Effector CD8-positive, alpha-beta T cell (primary cell): ENCODE results near the gene GFPT1.

Experiments
- DNase-seq: peaks from one replicate; lab custom pipeline; 2025; lab: John Stamatoyannopoulos, UW

GFPT1 gene

DNA sequence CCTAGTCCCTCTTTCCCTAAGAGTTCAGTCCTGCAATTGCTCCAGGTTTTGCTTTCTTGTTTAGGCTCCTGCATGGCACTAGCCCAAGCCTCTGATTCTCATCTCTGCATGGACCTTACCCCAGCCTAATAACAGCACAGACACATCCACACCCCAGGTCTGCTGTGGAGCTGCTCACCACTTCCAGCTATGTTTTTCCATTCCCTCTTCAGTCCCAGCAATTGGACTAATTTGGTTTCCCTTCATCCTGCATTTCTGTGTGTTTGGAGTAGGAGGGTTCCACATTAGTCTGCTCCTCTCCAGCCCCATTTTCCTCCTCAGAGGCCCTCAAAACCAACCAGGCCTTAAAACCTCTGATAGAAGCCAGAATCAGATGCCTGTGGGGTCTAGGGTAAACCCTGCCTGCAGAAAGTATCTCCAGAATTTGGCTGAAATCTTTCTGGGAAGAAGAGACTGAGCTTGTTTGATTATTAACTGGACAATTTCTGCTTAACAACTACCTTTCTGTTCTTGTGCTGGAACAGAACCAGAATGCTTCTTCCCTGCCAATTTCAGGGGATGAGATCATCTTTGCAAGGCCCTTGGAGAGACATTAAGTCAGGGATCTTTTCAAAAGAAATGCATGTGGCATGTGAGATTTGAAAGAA is 95.9 kb downstream of the GFPT1 start:
- no peak for DNase-seq

- DNase-seq = no peak
These were observed 98.6 kb downstream of the GFPT1 start for GRCh38 chr2:69288429-69288828.

- DNase-seq = no peak
These were observed 99.5 kb downstream of the GFPT1 start for GRCh38 chr2:69287544-69287943.

GRCh38 chr2:69285379-69285894 is 101.6 kb downstream of the GFPT1 start:
- DNase-seq = no peak

DNA sequence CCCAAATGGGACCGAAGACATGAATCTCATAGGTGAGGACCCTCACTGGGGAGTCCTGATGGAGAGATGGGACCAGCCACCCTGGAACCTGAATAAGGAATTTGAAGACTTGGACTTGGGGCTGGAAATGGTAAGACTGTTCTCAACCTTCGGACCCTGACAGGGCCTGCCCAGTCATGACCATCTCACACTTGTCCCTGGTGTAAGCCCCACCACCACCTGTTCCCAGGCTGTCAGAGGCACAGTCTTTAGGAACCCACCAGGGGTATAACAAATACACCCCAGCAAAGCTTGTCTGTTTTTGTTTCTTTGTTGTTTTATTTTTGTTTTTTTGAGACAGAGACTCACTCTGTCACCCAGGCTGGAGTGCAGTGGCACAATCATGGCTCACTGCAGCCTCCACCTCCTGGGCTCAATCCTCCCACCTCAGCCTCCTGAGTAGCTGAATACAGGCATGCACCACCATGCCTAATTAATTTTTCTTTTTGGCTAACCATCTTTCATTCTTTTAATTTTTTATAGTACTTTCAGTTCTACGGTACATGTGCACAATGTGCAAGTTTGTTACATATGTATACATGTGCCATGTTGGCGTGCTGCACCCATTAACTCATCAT is 106.1 kb downstream of the GFPT1 start:
- DNase-seq = no peak

DNA sequence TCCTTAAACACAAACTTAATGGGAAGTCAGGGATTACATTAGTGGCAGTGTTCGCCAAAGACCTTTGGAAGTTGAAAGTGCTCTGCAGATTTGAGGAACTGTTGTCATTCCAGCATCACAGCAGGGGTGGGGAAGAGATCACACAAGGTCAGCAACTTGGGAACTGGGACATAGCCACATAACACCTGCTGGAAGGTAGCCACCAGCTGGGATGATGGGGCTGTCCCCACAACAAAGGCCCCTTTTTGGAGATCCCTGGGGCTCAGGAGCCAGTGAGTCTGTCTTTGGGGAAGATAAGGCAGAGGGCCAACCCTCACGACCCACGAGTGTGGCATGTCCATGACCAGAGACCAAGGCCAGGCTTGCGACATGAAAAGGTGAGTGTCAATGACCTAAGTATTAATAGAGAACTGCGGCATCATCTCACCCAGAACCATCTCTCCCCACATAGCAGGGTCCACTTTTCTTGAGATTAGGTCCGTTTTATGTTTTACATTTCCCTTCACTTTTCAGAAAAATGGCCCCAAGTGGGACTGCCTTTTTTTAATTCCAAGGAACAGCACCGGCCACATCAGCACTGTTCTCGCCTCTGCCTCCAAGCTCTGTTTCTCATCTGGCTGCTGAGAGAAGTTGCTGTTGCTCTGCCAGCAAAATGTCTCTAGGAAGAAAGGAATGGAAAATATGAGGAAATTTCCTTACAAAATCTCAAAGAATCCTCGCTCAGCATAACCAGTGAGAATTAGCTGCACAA is 106.9 kb downstream of the GFPT1 start:
- no peak for DNase-seq

- DNase-seq = no peak
These were observed 107.8 kb downstream of the GFPT1 start for GRCh38 chr2:69279211-69279610.

GRCh38 chr2:69278366-69278765 is 108.7 kb downstream of the GFPT1 start:
- no peak for DNase-seq

- DNase-seq = no peak
These were observed 111.5 kb downstream of the GFPT1 start for GRCh38 chr2:69275490-69275889.

- DNase-seq = no peak
These were observed 114.1 kb downstream of the GFPT1 start for GRCh38 chr2:69272803-69273471.

DNA sequence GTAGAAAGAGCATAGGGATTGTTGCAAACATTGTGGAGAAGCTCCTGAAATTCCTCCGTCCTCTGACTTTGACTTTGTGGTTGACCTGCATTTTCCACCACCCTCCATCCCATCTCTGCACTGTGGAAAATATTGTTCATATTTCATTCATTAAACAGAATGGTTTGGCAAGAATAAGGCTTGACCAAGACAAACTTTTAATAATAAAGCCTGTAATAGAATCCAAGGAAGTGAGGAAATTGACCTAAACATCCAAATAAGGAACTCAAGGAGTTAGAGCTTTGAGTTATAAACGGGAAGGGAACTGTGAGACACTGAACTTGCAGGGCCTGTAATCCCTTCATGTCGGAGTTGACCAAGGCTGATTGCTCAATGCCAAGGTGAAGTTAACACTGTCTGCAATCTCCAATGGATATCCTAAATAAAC is 115.2 kb downstream of the GFPT1 start:
- no peak for DNase-seq
